ENCODE data around the gene AGTR1. TPM values are rescaled to one million over a fixed set of nuclear protein-coding genes. Genes with fewer than 3 reads are reported as not detected.

The AGTR1 gene
- total and polyA plus RNA-seq, 10 of the 15 experiments (the other 5 are each of a cell fraction or from before 2014, with no cell fraction given), result not detected

DNA sequence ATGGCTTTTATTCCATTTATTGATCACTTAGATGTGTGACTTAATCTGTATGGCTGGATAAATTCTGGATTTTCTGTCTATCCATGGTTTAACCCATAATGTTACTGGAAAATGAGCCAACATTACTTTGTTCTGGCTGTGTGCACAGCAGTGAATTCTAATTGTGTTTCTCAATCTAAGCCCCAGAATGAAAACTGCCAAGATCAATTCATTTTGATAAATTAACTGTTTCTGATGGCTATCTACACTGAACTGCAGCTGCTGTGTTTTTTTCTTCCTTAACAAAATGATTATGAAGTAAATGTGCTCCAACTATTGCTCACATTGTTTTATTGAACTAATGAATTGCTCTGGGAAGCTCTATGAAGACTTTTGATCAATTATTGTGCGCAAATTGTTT, 94.2 kb downstream of the AGTR1 start:
- no TSS peak for BruUV-seq (replicated peaks)

More for the DNA sequence above, 94.2 kb downstream of the AGTR1 start:
- no peaks in the 10 kb centered on the region for H3K27me3 ChIP-seq (replicated peaks in 1 of 2; ENCODE audit: control insufficient read depth in 2 of 2, insufficient read depth in 2 of 2, low read length in 1 of 2)
- ChIA-PET SMC1A (ENCODE audit: uncharacterized antibody, unreplicated experiment) (no interaction called here), CTCF (no interaction called here), RAD21 (ENCODE audit: unreplicated experiment) (no interaction called here), POLR2A (no interaction called here)
- H3K4me2 ChIP-seq (ENCODE audit: control insufficient read depth, insufficient read depth), result no peak overlapping the region
- no peak overlapping the region for H3K4me3 ChIP-seq
- H2AFZ ChIP-seq (ENCODE audit: control insufficient read depth, low read depth, low read length), result no peak overlapping the region
- no peaks in the 10 kb centered on the region for H3K79me2 ChIP-seq (ENCODE audit: control insufficient read depth, insufficient read depth, low read length)
- H3K36me3 ChIP-seq (ENCODE audit: control insufficient read depth in 2 of 2, insufficient read depth in 2 of 2, low read length in 1 of 2), result no peaks in the 10 kb centered on the region
- no peaks in the 10 kb centered on the region for H3K4me1 ChIP-seq (ENCODE audit: control insufficient read depth, insufficient read depth, low read length)
- intact Hi-C loops (cut with micrococcal nuclease; ENCODE audit: unreplicated experiment) (no loop called here), in situ Hi-C loops (cut with MboI) (no loop called here)
- FAIRE-seq (no peak), ATAC-seq (no peak), DNase-seq (ENCODE audit: low read depth, low spot score) (no peak)
- WGBS (ENCODE audit: insufficient coverage, insufficient replicate concordance, low lambda C conversion rate, missing lambda C conversion rate), result 45% methylated on average over 1 of the region's 1 CpG
- no peaks in the 10 kb centered on the region for H4K20me1 ChIP-seq (ENCODE audit: control insufficient read depth, insufficient read depth)
- TF ChIP-seq, protein P1, sequence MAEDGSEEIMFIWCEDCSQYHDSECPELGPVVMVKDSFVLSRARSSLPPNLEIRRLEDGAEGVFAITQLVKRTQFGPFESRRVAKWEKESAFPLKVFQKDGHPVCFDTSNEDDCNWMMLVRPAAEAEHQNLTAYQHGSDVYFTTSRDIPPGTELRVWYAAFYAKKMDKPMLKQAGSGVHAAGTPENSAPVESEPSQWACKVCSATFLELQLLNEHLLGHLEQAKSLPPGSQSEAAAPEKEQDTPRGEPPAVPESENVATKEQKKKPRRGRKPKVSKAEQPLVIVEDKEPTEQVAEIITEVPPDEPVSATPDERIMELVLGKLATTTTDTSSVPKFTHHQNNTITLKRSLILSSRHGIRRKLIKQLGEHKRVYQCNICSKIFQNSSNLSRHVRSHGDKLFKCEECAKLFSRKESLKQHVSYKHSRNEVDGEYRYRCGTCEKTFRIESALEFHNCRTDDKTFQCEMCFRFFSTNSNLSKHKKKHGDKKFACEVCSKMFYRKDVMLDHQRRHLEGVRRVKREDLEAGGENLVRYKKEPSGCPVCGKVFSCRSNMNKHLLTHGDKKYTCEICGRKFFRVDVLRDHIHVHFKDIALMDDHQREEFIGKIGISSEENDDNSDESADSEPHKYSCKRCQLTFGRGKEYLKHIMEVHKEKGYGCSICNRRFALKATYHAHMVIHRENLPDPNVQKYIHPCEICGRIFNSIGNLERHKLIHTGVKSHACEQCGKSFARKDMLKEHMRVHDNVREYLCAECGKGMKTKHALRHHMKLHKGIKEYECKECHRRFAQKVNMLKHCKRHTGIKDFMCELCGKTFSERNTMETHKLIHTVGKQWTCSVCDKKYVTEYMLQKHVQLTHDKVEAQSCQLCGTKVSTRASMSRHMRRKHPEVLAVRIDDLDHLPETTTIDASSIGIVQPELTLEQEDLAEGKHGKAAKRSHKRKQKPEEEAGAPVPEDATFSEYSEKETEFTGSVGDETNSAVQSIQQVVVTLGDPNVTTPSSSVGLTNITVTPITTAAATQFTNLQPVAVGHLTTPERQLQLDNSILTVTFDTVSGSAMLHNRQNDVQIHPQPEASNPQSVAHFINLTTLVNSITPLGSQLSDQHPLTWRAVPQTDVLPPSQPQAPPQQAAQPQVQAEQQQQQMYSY (CRISPR knock-in tag; IDR thresholded peaks at IDR 0.05), result no peak
- TF ChIP-seq NR2F1 (conservative IDR thresholded peaks at IDR 0.05), result no peak
- TF ChIP-seq, protein P2, sequence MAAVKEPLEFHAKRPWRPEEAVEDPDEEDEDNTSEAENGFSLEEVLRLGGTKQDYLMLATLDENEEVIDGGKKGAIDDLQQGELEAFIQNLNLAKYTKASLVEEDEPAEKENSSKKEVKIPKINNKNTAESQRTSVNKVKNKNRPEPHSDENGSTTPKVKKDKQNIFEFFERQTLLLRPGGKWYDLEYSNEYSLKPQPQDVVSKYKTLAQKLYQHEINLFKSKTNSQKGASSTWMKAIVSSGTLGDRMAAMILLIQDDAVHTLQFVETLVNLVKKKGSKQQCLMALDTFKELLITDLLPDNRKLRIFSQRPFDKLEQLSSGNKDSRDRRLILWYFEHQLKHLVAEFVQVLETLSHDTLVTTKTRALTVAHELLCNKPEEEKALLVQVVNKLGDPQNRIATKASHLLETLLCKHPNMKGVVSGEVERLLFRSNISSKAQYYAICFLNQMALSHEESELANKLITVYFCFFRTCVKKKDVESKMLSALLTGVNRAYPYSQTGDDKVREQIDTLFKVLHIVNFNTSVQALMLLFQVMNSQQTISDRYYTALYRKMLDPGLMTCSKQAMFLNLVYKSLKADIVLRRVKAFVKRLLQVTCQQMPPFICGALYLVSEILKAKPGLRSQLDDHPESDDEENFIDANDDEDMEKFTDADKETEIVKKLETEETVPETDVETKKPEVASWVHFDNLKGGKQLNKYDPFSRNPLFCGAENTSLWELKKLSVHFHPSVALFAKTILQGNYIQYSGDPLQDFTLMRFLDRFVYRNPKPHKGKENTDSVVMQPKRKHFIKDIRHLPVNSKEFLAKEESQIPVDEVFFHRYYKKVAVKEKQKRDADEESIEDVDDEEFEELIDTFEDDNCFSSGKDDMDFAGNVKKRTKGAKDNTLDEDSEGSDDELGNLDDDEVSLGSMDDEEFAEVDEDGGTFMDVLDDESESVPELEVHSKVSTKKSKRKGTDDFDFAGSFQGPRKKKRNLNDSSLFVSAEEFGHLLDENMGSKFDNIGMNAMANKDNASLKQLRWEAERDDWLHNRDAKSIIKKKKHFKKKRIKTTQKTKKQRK (IDR thresholded peaks at IDR 0.05; ENCODE audit: low read depth, low read length), result no peak
- no peak for TF ChIP-seq MEF2A (IDR thresholded peaks at IDR 0.05; ENCODE audit: insufficient read depth, low read depth, low read length)
- TF ChIP-seq ASH2L (IDR thresholded peaks at IDR 0.05; ENCODE audit: borderline replicate concordance, low read depth), result no peak
- TF ChIP-seq, protein P3, sequence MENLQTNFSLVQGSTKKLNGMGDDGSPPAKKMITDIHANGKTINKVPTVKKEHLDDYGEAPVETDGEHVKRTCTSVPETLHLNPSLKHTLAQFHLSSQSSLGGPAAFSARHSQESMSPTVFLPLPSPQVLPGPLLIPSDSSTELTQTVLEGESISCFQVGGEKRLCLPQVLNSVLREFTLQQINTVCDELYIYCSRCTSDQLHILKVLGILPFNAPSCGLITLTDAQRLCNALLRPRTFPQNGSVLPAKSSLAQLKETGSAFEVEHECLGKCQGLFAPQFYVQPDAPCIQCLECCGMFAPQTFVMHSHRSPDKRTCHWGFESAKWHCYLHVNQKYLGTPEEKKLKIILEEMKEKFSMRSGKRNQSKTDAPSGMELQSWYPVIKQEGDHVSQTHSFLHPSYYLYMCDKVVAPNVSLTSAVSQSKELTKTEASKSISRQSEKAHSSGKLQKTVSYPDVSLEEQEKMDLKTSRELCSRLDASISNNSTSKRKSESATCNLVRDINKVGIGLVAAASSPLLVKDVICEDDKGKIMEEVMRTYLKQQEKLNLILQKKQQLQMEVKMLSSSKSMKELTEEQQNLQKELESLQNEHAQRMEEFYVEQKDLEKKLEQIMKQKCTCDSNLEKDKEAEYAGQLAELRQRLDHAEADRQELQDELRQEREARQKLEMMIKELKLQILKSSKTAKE (IDR thresholded peaks at IDR 0.05; ENCODE audit: low read depth, poor library complexity, severe bottlenecking), result no peak
- no peaks in the 10 kb centered on the region for H3K9me3 ChIP-seq (replicated peaks; ENCODE audit: control insufficient read depth, insufficient read depth, low read length)
- no peak overlapping the region for H3K27ac ChIP-seq (ENCODE audit: control insufficient read depth, insufficient read depth)
- H3K9ac ChIP-seq (ENCODE audit: control insufficient read depth, insufficient read depth, low read length), result no peak overlapping the region
